T-helper 22 cell (primary cell): ENCODE data around the gene SLC51B.
"Not testable (repeated sequence)": the region's sequence is repeated elsewhere in the genome, so short reads cannot be mapped to it uniquely, and the experiment has no call there.

Source experiments
- DNase-seq: peaks from one replicate; pipeline ENCODE4 v3.0.0-alpha.2; 2020; ENCODE audit warnings: low read depth

Gene SLC51B

DNA sequence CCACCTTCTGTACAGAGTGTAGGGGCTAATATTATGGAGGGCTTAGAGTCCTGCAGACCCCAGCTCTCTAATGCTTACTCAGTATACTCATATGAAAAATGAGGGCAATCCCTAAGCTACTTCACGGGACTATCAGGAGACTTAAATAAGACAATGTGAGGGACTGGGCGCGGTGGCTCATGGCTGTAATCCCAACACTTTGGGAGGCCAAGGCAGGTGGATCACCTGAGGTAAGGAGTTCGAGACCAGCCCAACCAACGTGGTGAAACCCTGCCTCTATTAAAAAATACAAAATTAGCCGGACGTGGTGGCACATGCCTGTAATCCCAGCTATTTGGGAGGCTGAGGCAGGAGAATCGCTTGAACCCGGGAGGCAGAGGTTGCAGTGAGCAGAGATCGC lies 54.6 kb downstream of the SLC51B start:
- not testable (repeated sequence) for DNase-seq

DNA sequence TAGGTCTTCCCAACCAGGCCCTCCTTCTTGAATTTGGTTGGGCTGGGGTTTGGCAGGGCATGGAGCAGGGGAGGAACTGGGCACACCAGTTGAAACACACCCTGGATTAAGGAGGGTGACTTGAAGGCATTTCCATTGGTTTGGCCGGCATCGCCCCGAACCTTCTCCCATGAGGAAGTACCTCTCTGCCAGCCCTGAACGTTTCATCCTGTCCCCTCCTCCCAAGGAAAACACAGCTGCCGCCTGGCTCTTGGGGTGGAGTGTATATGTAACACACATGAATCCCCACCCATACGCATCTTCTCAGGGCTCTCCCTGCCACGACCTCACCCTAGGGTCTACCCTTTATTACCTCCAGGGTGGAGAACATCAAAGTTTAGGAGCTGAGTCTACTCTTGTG lies 55.3 kb downstream of the SLC51B start:
- DNase-seq: no peak

DNA sequence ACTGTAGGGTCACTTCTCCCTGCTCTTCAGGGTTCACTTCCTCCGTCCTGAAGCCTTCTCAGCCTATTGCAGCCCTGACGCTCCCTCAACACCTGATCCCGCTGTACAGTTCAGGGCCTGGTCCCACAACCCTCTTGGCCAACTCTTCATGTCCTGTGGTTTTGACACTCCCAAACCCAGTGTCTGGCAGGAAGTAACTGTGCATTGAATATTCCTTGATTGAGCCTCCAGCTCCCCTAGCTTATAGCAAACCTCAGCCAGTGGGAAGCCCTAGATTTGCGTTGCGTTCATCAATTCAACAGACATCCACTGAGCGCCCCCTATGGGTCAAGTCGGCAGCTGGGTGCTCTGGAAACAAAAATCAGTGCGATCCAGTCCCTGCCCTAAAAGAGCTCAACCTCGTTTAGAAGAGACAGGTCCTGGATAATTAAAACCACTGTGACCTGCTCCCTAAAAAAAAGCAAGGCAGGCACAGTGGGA lies 56.3 kb downstream of the SLC51B start:
- no peak for DNase-seq

DNA sequence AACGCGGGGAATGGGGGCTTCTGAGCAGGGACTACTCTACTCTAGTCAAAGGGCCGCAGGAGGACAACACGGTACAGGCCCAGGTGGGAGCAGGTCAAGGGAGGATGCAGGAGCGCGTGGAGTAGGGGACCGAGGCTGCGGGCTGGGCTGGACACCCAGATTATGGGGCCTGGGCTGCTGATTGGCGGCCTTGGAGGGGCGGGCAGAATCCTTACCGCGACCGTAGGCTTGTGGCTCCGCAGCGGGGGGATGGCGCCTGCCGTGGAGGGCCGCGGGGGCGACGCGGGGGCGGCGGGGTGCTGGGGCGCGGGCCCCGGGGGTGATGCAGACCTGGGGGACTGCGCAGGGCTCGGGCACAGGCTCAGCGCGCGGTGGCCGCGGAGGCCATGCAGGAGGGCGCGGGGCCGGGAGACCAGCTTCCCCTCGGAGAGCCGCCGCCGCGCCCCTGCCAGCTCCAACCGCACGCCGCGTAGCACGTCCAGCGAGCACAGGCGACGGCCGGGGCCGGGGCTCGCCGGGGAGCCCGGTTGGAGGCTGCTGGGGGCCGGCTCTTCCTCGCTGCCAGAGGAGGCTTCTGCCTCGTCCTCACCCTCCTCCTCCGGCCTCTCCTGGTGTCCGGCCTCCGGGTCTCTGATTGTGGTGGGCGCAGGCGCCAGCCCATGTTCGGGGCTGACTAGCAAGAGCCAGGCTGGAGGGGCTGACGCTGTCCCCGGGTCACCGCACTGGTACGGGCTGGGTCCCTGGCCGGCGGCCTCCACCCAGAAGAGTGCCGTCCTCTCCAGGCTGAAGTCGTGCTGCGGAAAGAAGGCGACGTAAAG lies 56.9 kb downstream of the SLC51B start:
- DNase-seq: no peak

DNA sequence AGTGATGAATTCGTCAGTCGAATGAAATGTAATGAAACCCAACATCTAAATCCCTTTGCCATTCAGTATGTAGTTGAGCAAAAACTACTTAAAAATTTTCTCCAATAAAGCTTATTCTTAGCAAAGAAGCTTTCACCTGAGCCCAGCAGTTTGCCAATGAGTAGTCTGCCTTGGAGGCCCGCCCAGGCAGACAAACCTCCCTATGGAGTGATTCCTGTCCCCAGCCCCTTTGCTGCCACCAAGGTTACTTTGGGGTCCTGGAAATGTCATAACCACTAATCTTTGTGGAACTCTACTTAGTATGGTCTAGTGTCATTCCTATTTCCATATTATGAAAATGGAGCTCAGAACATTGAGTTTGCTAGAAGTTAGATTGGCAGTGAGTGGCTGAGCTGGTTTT lies 57.7 kb downstream of the SLC51B start:
- DNase-seq: no peak
